ENCODE results near the gene DLGAP1.

GRCh38 chr18:4251873-4252272 lies 203.2 kb downstream of the DLGAP1 start:
- TF ChIP-seq CTCF (IDR thresholded peaks at IDR 0.05; ENCODE audit: insufficient read depth, low read length, poor library complexity, severe bottlenecking), result no peak
- no peak for TF ChIP-seq EZH2phosphoT487 (conservative IDR thresholded peaks at IDR 0.05; ENCODE audit: low read length)
